Stimulated activated CD4-positive, alpha-beta T cell treated with anti-CD3 and anti-CD28 coated beads, Interleukin-1b, Interleukin-23, amount 100 ng/mL, for 4 hours (primary cell): ENCODE data around the gene ZNF592.
"Not testable (repeated sequence)": the region's sequence is repeated elsewhere in the genome, so short reads cannot be mapped to it uniquely, and the experiment has no call there.

Experiments used
- DNase-seq, 2 donors: peaks; one replicate each; pipeline ENCODE4 v3.0.0-alpha.2; 2020; ENCODE audit warnings: low read depth in 2 of 2

The ZNF592 gene, protein sequence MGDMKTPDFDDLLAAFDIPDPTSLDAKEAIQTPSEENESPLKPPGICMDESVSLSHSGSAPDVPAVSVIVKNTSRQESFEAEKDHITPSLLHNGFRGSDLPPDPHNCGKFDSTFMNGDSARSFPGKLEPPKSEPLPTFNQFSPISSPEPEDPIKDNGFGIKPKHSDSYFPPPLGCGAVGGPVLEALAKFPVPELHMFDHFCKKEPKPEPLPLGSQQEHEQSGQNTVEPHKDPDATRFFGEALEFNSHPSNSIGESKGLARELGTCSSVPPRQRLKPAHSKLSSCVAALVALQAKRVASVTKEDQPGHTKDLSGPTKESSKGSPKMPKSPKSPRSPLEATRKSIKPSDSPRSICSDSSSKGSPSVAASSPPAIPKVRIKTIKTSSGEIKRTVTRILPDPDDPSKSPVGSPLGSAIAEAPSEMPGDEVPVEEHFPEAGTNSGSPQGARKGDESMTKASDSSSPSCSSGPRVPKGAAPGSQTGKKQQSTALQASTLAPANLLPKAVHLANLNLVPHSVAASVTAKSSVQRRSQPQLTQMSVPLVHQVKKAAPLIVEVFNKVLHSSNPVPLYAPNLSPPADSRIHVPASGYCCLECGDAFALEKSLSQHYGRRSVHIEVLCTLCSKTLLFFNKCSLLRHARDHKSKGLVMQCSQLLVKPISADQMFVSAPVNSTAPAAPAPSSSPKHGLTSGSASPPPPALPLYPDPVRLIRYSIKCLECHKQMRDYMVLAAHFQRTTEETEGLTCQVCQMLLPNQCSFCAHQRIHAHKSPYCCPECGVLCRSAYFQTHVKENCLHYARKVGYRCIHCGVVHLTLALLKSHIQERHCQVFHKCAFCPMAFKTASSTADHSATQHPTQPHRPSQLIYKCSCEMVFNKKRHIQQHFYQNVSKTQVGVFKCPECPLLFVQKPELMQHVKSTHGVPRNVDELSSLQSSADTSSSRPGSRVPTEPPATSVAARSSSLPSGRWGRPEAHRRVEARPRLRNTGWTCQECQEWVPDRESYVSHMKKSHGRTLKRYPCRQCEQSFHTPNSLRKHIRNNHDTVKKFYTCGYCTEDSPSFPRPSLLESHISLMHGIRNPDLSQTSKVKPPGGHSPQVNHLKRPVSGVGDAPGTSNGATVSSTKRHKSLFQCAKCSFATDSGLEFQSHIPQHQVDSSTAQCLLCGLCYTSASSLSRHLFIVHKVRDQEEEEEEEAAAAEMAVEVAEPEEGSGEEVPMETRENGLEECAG (N-terminal part only)

DNA sequence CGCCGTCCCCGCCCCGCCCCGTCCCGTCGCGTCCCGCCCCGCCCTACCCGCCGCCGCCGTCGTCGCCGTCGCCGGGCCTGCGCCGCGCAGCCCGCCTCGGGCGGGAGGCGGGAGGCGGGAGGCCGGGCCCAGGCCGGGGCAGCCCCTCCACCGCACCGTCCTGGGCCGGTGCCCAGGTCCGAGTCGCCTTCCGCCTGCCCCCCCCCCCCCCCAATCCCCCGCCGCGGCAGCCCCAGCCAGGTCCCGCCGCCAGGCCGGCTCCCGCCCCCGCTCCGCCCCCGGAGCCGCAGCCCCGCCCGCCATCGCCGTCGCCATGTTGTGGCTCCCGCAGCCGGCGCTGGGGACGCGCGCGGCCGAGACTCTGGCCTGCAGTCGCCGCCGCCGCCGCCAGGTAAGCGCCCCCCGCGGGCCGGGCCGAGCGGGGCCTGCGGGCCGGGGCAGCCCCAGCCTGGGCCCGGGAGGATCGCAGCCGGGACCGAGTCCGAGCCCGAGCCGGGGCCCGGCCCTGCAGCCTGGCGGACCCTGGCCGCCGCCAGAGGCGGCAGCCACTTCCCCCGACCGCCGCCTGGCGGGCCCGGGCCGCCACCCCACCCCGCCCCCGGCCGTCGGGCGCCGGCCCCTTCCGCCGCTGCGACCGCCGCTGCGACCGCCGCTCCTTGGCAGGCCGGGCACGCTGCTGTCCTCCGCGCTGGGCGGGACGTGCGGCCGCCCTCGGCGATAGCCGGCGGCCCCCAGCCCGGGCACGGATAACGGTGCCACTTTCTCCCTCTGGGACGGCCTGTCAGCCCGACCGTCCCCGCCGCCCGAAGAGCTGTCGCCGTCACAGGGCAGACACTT is at the start of gene ZNF592:
TSS of gene ZNF592 (plus strand) at position 319 of the 837 bp plus-strand sequence. CDS start 34,084 bp downstream, outside the sequence.
- DNase-seq: peak; percentile 73 to 78

DNA sequence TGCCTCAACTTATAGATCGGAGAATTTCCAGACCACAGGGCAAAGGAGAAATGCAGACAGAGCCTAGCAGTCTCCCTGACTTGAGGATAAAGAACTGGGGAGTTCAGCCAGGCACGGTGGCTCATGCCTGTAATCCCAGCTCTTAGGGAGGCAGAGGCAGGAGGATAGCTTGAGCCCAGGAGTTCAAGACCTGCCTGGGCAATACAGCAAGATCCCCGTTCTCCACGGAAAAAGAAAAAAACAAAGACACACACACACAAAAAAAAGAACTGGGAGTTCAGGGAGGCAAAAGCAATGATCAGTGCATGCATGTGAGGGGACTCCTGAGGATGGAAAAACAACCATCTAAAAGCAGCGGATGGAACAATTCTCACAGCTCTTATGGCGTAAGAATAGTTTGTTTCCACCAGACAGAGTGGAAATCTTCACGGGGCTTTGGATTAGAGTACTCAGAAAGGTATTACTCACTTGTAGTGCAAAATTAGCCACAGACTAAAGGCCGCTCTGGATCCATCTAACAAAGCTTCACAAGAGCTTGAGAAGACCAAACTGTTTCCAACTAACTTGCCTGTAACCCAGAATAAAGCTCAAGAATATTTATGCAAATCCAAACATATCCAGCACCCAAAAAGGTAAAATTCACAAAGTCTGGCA is 48.7 kb upstream of the ZNF592 start:
- DNase-seq: no peak

DNA sequence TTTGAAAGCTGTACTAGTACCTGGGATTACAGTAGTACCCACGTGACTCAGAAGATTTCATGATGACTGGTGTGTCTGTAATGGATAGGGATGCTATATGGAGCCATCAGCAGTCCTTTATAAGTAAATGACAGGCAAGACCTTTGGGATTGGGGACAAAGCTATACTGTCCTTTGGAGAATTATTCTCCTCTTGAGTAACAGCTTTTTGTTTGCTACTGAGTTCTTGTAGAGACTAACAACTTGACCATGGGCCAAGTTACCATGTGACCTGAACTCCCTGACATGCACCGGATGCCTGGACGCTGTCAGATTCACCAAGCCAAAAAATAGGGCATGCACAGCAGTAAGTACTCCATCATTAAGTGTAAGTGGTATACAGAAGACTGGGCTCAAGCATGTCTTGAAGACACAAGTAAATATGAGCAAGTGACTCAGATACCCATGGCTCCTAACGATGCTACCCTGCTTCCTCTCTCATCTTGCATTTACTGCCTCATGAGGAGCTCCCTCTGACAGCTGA is 45.4 kb upstream of the ZNF592 start:
- no peak for DNase-seq

DNA sequence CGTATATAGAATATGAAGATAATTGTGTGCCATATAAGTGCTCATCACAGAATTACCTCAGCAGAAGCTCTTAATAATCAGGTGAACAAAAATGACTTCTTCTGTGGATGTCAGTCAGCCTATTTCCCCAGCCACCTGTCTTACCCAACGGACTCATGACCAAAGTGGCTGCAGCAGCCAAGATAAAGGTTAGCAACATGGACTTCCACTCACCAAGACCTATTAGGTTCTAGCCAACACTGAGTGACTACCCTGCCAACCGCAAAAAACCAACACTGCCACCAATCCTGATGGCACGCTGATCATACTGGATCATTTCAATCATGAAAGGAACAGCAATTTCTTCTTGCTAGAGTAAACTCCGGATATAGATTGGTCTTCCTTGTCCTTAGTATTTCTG is 44.6 kb upstream of the ZNF592 start:
- no peak for DNase-seq

DNA sequence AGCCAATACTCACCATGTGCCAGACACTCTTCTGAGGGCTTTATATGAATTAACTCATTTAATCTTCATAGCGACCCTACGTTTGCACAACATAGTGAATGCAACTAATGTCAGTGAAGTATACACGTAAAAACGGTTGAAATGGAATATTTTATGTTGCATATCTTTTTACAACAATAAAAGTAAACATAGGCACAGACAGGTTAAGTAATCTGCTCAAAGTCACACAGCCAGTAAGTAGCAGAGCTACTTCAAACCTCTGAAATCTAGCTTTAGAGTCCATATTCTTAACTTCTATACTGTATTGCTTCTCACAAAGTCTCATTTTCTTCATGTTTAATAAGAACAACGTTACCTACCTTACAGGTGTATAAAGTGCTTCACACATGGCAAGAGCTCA is 34.0 kb upstream of the ZNF592 start:
- DNase-seq: no peak

DNA sequence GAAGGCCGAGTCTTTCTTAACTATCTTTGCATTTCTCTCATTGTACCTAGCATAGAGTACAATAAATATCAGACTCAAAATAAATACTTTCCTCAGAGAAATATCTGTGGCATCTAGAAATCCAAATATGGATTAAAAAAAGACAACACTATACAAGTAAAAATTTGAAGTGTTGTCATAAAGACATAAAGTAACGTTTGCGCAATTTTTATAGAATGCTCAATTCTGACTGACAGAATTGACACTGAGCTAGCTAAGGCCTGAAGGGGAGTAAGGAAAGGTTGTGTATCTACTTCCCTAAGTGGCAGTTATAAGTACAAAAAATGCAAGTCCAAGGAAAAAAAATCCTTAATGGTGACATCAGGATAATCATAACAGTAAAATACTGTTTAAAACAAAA is 33.6 kb upstream of the ZNF592 start:
- no peak for DNase-seq

DNA sequence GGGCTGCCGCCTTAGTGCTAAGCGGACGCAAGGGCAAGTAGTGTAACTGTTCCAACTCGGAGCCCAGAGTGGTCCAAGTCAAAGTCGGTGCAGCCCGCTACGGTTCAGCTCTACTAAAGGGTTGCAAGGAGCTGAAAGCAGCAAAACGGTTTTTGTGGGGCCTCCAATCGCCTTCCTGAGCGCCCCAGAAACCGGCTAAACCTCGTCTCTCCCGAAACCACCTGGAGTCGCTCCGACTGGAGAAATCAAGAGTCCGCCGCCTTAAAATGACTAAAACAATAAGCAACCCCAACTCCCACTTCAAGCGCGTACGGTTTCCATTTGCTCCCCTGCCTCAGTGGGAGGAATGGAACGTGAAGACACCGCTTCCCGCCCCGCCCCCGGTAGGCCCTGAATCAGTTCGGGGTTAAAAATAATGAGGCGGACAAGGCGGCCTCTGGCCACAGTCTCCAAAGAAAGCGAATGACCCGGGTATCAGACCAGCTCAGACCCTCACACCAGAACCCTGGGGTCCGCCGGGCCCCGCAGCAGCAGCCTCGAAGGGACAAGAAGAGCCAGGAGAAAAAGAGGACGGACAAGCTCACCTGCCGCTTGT is 32.9 kb upstream of the ZNF592 start:
- peak; percentile 18 to 38 for DNase-seq

DNA sequence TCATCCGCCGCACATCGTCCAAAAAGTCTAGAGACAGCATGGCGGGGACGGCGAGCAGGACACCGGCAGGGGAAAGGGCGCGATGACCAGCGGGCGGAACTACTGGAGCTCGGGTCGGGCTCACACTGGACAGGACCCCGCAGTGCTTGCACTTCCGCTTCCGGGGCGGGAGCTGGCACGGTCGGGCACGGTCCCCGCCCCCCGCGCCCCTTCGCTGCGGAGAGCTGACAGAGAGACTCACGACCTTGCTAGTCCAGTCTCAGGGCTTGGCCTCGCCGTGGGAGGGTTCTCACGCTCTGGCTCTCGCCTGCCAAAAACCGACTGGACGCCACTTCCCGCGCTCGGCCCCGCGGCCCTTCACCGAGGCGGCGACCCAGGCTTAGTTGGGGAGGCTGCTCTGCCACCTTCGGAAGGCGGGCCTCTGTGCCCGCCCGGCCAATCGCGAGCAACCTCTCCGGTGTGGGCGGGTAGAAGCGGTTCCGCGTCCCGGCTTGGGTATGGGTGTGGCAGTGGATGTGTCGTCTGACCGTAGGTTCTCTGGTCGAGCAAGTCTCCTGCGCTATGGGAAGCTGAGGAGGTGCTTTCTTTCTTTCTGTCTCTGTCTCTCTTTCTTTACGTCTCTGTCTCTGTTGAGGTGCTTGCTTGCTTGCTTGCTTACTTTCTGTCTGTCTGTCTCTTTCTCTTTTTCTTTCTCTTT is 32.2 kb upstream of the ZNF592 start, which contains the start of gene SEC11A:
TSS of gene SEC11A (minus strand) at position 104 of the 697 bp plus-strand sequence. CDS start at position 40, 64 bp downstream.
- peak; percentile 76 to 90 for DNase-seq

DNA sequence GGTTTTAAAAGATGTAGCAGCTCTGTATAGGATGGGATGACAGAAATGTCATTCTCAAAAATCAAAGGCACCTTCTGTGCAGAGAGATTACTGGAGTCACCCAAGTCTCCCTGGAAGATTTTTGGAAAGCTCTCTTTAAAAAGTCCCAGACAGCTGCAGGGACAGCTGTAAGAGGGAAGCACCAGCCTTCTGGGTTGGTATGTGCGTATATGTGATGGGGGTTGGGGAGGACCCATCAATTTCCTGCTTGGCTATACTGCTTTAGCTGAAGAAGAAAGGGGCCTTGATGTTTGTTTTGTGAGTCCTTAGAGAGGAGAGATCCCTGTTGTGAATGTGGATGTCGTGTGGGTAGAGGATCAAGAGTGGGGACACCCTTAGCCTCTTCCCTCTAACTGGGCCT is 27.0 kb upstream of the ZNF592 start:
- no peak for DNase-seq

DNA sequence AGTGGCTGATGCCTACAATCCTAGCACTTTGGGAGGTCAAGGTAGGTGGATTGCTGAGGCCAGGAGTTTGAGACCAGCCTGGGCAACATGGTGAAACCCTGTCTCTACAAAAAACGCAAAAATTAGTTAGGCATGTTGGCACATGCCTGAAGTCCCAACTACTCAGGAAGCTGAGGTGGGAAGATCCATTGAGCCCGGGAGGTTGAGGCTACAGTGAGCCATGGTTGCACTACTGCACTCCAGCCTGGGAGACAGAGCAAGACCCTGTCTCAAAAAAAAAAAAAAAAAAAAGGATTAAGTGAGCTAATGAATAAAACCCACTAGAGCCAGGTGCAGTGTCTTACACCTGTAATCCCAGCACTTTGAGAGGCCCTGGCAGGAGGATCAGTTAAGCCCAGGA is 25.8 kb upstream of the ZNF592 start:
- DNase-seq: no peak

DNA sequence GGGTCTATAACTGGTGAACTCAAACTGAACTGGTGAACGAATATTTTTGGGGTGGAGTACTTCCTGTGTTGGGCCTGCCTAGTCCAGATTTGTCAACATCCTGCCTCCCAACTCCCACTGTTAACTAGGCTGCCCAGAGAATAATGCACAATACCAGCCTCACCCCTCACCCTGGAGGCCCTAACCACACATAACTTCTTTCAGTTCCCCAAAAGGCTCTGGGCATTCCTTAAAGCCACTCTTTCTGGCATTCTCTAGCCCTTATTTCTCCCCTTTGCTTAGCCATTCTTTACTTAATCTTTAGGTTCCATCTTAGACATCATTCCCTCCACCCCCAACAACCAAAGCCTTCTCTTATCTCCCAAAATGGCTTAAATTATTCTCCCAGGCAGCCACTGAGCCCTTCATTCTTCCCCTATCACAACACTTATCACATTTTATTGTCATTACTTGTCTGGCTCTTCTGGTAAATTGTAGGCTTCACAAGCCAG is 23.3 kb upstream of the ZNF592 start:
- no peak for DNase-seq

DNA sequence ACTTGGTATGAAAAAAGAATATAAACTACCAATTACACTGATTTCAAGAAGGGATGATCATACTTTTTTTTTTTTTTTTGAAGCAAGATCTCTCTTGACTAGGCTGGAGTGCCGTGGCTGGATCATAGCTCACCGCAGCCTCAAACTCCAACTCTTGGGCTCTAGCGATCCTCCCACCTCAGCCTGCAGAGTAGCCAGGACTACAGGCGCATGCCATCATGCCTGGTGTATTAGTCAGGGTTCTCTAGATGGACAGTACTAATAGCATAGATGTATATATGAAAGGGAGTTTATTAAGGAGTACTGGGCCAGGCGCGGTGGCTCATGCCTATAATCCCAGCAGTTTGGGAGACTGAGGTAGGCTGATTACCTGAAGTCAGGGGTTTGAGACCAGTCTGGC is 21.0 kb upstream of the ZNF592 start:
- DNase-seq: no peak

DNA sequence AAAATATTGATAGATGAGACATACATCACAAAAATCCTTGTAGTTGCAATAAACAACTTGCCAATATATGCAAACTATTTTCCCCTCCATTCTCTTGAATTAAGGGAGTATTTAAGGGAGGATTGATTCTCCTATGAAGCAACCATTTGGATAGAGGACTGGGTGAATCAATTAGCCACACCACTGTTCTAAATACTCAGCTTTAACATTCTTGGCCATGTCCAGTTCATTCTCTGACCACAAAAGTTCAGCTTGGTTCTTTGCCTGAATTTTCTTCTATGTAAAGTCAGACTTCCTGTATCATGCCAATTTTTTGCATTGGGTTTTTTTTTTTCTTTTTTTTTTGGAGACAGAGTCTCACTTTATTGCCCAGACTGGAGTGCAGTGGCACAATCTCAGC is 16.6 kb upstream of the ZNF592 start:
- no peak for DNase-seq

DNA sequence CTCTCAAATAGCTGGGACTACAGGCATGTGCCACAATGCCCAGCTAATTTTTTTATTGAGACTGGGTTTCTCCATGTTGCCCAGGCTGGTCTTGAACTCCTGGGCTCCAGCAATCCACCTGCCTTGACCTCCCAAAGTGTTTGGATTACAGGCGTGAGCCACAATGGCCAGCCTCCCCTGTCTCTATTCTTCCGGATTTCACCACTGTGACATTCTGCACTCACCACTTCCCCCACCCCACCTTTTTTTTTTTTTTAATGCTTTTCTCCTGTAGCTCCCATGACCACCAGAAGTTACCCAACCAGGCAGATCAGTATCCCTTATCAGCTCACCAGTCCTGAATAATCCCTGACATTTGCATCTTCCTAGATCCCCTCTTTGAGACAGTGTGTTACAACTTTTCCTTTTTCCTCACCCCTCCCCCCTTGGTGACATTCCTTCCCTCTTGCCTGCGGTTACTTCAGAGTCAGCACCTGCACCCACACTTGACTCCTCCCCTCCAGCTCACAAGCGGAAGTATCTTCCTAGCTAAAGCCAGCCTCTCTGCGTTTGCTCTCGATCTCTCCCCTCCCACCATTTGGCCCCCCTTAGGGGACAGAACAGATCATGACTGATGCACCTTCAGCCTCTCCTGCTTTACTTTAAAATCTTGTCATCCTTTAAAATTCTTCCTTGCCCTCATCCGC is 13.5 kb upstream of the ZNF592 start:
- DNase-seq: peak in 1 of 2 donors; percentile 53

DNA sequence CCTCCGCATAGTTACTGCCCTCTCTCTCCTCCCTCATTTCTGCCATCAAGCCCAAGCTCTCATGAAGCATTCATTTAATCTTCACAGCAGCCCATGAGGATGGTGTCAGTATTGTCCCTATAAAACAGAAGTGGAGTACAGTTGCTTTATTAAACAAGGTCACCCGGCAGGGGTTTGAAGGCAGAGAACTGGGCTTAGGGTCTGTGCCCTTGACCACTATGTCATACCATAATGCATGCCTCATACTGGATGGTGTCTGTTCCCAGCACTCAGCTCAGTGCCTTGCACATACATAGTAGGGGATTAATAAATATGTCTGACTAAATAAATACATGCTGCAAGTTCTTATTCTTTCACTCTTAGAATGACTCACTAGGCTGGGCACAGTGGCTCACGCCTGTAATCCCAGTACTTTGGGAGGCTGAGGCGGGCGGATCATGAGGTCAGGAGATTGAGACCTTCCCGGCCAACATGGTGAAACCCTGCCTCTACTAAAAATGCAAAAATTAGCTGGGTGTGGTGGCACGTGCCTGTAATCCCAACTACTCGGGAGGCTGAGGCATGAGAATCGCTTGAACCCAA is 12.8 kb upstream of the ZNF592 start:
- not testable (repeated sequence) for DNase-seq

DNA sequence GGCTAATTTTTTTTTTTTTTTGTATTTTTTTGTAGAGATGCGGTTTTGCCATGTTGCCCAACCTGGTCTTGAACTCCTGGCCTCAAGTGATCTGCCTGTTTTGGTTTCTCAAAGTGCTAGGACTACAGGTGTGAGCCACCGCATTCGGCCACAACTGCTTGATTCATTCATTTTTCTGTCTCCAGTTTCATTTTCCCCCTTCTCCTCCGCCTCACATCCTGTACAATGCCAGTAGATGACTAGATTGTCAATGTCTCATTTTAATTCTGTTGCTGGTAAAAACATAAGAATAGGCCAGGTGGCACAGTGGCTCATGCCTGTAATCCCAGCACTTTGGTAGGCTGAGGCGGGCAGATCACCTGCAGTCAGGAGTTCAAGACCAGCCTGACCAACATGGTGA is 12.0 kb upstream of the ZNF592 start:
- DNase-seq: peak in 1 of 2 donors; percentile 51

DNA sequence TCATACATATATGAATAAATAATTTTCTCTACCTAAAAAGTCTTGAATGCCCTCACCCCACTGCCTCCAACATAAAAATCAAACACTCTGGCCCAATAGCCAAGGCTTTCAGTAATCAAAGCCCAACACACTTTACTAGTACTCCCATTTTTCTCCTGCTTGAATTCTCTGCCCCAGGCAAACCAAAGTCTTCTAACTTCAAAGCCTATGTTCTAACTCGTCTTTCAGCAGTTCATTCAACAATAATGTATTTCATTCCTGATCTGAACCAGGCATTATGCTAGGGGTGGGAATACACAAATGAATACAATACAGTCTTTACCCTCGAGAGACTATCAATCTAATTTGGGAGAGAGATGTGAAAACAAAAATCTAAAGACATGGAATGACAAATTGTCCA is 11.4 kb upstream of the ZNF592 start:
- no peak for DNase-seq

DNA sequence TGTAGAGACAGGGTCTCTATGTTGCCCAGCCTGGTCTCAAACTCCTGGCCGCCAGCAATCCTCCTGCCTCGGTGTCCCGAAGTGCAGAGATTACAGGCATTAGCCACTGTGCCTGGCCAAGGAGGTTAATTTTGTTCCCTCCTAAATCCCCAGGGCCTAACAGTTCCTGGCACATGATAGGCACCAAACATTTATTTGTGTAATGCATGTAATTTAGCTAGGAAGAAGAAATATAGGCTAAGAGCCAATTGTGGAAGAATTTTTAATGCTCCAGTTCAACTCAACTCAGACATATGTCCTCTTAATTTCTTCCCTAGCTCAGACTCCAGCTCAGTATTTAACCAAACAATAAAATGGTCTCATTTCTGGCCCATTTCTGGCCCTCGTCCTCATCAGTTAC is 7.7 kb upstream of the ZNF592 start:
- no peak for DNase-seq
